Tibial artery (tissue), 4 donors: ENCODE results near the gene LNX2.

ENCODE experiments used
- DNase-seq, 2 donors: peaks; one replicate each; pipeline ENCODE4 v3.0.0-alpha.2; 2019
- H3K27ac ChIP-seq, 2 donors: fragments of 200-600 bp; sonication (generic) in 1 of 2; 1 replicate in 1 of 2; 2 replicates in 1 of 2; pipeline ENCODE4 v1.5.1; 2018 to 2019; ENCODE audit warnings: mild to moderate bottlenecking in 1 of 2
- H3K27me3 ChIP-seq, 2 donors: fragments of 200-600 bp; sonication (generic) in 1 of 2; one replicate each; pipeline versions ENCODE4 v1.5.1 to v1.6.0; 2016 to 2019
- H3K36me3 ChIP-seq, 3 donors: fragments of 200-600 bp; sonication (generic) in 2 of 3; one replicate each; pipeline ENCODE4 v1.5.1; 2016 to 2019; ENCODE audit warnings: mild to moderate bottlenecking in 2 of 3
- H3K4me1 ChIP-seq, 4 donors: fragments of 200-600 bp; sonication (generic) in 2 of 4; 1 replicate in 3 of 4; 2 replicates in 1 of 4; pipeline ENCODE4 v1.5.1; 2016 to 2019
- H3K4me3 ChIP-seq, 2 donors: fragments of 200-600 bp; sonication (generic) in 1 of 2; 1 replicate in 1 of 2; 2 replicates in 1 of 2; pipeline ENCODE4 v1.5.1; 2018 to 2019; ENCODE audit warnings: mild to moderate bottlenecking in 2 of 2
- H3K9me3 ChIP-seq, 3 donors: fragments of 200-600 bp; sonication (generic) in 1 of 3; one replicate each; pipeline ENCODE4 v1.5.1; 2016 to 2019
- intact Hi-C: fragments of 100-400 bp; cut with DNase I; formaldehyde crosslinking; loops from one replicate; pipeline ENCODE4 v1.15.0; 2023; ENCODE audit warnings: low total_unique reads
- TF ChIP-seq, protein P1 (sequence below), 2 experiments: fragments of 200-600 bp in 1 of 2; fragments of 450-650 bp in 1 of 2; IDR thresholded peaks; one replicate each; pipeline ENCODE4 v1.5.1; 2017 to 2019; ENCODE audit warnings: antibody characterized with exemption in 2 of 2, mild to moderate bottlenecking in 1 of 2, moderate library complexity in 1 of 2

LNX2 gene

GRCh38 chr13:27504128-27504867 lies 116.0 kb downstream of the LNX2 start:
- Histone ChIP-seq H3K4me3 (no peak overlapping the region), H3K36me3 (no peaks in the 10 kb centered on the region), H3K27ac (no peak overlapping the region), H3K27me3 (peaks cover 0 to 11% of the 10 kb centered on the region in 2 donors), H3K9me3 (no peaks in the 10 kb centered on the region), H3K4me1 (no peaks in the 10 kb centered on the region)
- TF ChIP-seq, protein P1, sequence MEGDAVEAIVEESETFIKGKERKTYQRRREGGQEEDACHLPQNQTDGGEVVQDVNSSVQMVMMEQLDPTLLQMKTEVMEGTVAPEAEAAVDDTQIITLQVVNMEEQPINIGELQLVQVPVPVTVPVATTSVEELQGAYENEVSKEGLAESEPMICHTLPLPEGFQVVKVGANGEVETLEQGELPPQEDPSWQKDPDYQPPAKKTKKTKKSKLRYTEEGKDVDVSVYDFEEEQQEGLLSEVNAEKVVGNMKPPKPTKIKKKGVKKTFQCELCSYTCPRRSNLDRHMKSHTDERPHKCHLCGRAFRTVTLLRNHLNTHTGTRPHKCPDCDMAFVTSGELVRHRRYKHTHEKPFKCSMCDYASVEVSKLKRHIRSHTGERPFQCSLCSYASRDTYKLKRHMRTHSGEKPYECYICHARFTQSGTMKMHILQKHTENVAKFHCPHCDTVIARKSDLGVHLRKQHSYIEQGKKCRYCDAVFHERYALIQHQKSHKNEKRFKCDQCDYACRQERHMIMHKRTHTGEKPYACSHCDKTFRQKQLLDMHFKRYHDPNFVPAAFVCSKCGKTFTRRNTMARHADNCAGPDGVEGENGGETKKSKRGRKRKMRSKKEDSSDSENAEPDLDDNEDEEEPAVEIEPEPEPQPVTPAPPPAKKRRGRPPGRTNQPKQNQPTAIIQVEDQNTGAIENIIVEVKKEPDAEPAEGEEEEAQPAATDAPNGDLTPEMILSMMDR (IDR thresholded peaks at IDR 0.05) = no peak
- DNase-seq = no peak
- intact Hi-C loops = no loop called here

GRCh38 chr13:27500806-27501534 lies 119.4 kb downstream of the LNX2 start:
- TF ChIP-seq, protein P1 (IDR thresholded peaks at IDR 0.05) = no peak
- DNase-seq = no peak
- Histone ChIP-seq H3K4me1 (no peaks in the 10 kb centered on the region), H3K36me3 (no peaks in the 10 kb centered on the region), H3K4me3 (no peak overlapping the region), H3K27ac (no peak overlapping the region), H3K27me3 (peaks cover 0 to 13% of the 10 kb centered on the region in 2 donors), H3K9me3 (no peaks in the 10 kb centered on the region)
- intact Hi-C loops = no loop called here

DNA sequence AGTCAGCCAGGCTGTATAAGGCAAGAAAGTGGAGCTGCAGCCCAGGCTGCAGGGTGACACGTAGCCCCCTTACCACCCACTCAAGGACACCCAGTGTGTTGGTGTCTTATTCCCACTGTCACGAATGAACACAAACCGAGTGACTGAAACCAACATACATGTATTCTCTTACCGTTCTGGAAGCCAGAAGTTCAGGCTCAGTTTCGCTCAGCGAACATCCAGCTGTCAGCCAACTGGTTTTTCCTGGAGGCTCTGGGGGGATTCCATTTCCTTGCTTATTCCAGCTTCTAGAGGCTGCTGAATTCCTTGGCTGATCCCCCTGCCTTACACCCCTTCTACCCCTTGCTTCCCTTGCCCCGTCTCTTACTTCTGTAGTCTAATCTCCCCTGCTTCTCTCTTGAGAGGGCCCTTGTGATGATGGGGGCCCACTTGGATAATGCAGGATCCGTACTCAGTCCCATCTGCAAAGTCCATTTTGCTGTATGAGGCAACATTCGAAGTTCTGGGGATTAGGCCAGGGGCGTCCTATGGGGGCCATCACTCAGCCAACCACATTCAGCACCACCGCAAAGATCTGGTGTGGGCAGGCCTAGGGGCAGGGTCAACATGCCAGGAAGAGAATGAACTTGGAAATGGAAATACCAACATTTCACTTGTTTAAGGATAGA lies 122.6 kb downstream of the LNX2 start:
- no peak for DNase-seq
- peaks cover 0 to 16% of the 10 kb centered on the region in 2 donors for H3K27me3 ChIP-seq

GRCh38 chr13:27496536-27497273 lies 123.6 kb downstream of the LNX2 start:
- no peak overlapping the region for H3K4me3 ChIP-seq
- peaks cover 0 to 13% of the 10 kb centered on the region in 2 donors for H3K27me3 ChIP-seq
- intact Hi-C loops = no loop called here
- DNase-seq = no peak
- H3K36me3 ChIP-seq = no peaks in the 10 kb centered on the region
- no peak overlapping the region for H3K27ac ChIP-seq
- H3K9me3 ChIP-seq = no peaks in the 10 kb centered on the region
- no peaks in the 10 kb centered on the region for H3K4me1 ChIP-seq
- TF ChIP-seq, protein P1 (IDR thresholded peaks at IDR 0.05) = no peak

More for the DNA sequence above, 122.6 kb downstream of the LNX2 start:
- Histone ChIP-seq H3K27ac (no peak overlapping the region), H3K4me1 (no peaks in the 10 kb centered on the region), H3K9me3 (no peaks in the 10 kb centered on the region), H3K36me3 (no peaks in the 10 kb centered on the region), H3K4me3 (no peak overlapping the region)
- TF ChIP-seq, protein P1 (IDR thresholded peaks at IDR 0.05) = no peak
- intact Hi-C loops = no loop called here

DNA sequence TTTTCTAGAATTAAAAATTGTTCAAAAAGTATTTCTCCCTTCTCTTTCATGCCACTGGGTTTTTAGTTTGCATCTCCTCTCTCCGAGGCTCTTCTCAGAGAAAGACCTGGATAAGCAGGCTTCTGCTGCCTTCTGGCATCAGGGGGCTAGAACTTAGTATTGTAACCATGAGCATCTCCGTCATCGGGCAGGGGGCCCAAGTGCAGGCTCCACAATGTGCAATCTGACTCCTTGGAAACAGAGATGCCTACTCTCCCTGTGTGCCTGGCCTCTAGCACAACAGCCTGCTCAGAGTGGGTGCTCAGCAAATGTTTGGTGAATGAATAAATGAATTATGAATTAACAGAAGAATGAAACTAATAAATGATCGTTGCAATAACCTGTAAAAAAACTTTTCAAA lies 124.3 kb downstream of the LNX2 start:
- Histone ChIP-seq H3K4me3 (no peak overlapping the region), H3K36me3 (no peaks in the 10 kb centered on the region), H3K4me1 (no peaks in the 10 kb centered on the region), H3K27me3 (peaks cover 0 to 13% of the 10 kb centered on the region in 2 donors), H3K27ac (no peak overlapping the region), H3K9me3 (no peaks in the 10 kb centered on the region)
- TF ChIP-seq, protein P1 (IDR thresholded peaks at IDR 0.05) = no peak
- no peak for DNase-seq
- intact Hi-C loops = no loop called here
